Mammary epithelial cell (primary cell): ENCODE measurements around the gene RNPEPL1.

Experiments
- EZH2 ChIP-seq: IDR thresholded peaks from 2 replicates; pipeline ENCODE4 v1.6.1; 2012; ENCODE audit warnings: low read length, inconsistent platforms, borderline replicate concordance
- TF ChIP-seq, protein P1 (sequence below), 2 donors: IDR thresholded peaks in 1 of 2; conservative IDR thresholded peaks in 1 of 2; 2 replicates each; pipeline ENCODE4 v1.5.1; 2011 to 2012; ENCODE audit warnings: inconsistent platforms in 2 of 2, low read length in 2 of 2, mild to moderate bottlenecking in 2 of 2, control low read depth in 1 of 2, low read depth in 1 of 2; ENCODE audit not compliant: insufficient read depth in 1 of 2; ENCODE audit errors: extremely low read depth in 1 of 2

GRCh38 chr2:240560084-240560479, 8.2 kb upstream of the RNPEPL1 start, which contains the start of gene DUSP28:
- TF ChIP-seq, protein P1, sequence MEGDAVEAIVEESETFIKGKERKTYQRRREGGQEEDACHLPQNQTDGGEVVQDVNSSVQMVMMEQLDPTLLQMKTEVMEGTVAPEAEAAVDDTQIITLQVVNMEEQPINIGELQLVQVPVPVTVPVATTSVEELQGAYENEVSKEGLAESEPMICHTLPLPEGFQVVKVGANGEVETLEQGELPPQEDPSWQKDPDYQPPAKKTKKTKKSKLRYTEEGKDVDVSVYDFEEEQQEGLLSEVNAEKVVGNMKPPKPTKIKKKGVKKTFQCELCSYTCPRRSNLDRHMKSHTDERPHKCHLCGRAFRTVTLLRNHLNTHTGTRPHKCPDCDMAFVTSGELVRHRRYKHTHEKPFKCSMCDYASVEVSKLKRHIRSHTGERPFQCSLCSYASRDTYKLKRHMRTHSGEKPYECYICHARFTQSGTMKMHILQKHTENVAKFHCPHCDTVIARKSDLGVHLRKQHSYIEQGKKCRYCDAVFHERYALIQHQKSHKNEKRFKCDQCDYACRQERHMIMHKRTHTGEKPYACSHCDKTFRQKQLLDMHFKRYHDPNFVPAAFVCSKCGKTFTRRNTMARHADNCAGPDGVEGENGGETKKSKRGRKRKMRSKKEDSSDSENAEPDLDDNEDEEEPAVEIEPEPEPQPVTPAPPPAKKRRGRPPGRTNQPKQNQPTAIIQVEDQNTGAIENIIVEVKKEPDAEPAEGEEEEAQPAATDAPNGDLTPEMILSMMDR (conservative IDR thresholded peaks at IDR 0.05 in 1 of 2, IDR thresholded peaks at IDR 0.05 in 1 of 2; ENCODE audit: extremely low read depth in 1 of 2, insufficient read depth in 1 of 2, low read depth in 1 of 2, low read length in 2 of 2) = no peak
- no peak for TF ChIP-seq EZH2
